HepG2 (cell line): ENCODE measurements around the gene MPI. TPM values are rescaled to one million over a fixed set of nuclear protein-coding genes. Genes with fewer than 3 reads are reported as not detected.

Experiments used
- CENPBD1 ChIP-seq: sonication (generic); formaldehyde crosslinking; IDR thresholded peaks from 2 replicates; pipeline ENCODE4 v1.8.0; 2022; ENCODE audit warnings: missing genetic modification reagents, low read depth, mild to moderate bottlenecking, borderline replicate concordance
- CREM ChIP-seq, 2 experiments: sonication (generic) in 1 of 2; formaldehyde crosslinking in 1 of 2; IDR thresholded peaks; 2 replicates each; pipeline versions ENCODE4 v1.4.0 to v1.6.1; 2016 to 2020; ENCODE audit warnings: antibody characterized with exemption in 1 of 2, mild to moderate bottlenecking in 1 of 2, missing genetic modification reagents in 1 of 2
- GABPA ChIP-seq, 2 experiments: IDR thresholded peaks; 2 replicates each; pipeline ENCODE4 v1.6.1; 2011 to 2016; ENCODE audit warnings: low read depth in 2 of 2, low read length in 1 of 2, missing biosample characterization in 1 of 2, missing genetic modification characterization in 1 of 2
- GMEB1 ChIP-seq: sonication (generic); formaldehyde crosslinking; IDR thresholded peaks from 2 replicates; pipeline ENCODE4 v1.5.1; 2020; ENCODE audit warnings: missing genetic modification reagents, mild to moderate bottlenecking, borderline replicate concordance
- IRF2 ChIP-seq: IDR thresholded peaks from 2 replicates; pipeline ENCODE4 v1.6.1; 2018; ENCODE audit warnings: missing genetic modification reagents, missing compliant biosample characterization
- MXD4 ChIP-seq: IDR thresholded peaks from 2 replicates; pipeline ENCODE4 v1.6.1; 2016; ENCODE audit warnings: mild to moderate bottlenecking, missing biosample characterization, missing genetic modification reagents
- NFAT5 ChIP-seq: sonication (generic); formaldehyde crosslinking; IDR thresholded peaks from 2 replicates; pipeline ENCODE4 v1.4.0; 2020; ENCODE audit warnings: missing genetic modification reagents
- PRDM15 ChIP-seq: sonication (generic); formaldehyde crosslinking; IDR thresholded peaks from 2 replicates; pipeline ENCODE4 v1.4.0; 2020; ENCODE audit warnings: missing genetic modification reagents
- REXO4 ChIP-seq: sonication (generic); formaldehyde crosslinking; IDR thresholded peaks from 2 replicates; pipeline ENCODE4 v1.8.0; 2022; ENCODE audit warnings: missing genetic modification reagents, mild to moderate bottlenecking, borderline replicate concordance
- SMARCE1 ChIP-seq: fragments of 450-650 bp; IDR thresholded peaks from 2 replicates; pipeline ENCODE4 v1.6.1; 2017; ENCODE audit warnings: borderline replicate concordance
- SP2 ChIP-seq: sonication (generic); formaldehyde crosslinking; IDR thresholded peaks from 2 replicates; pipeline ENCODE4 v1.5.1; 2020; ENCODE audit warnings: mild to moderate bottlenecking, missing genetic modification reagents
- YEATS2 ChIP-seq: sonication (generic); formaldehyde crosslinking; IDR thresholded peaks from 2 replicates; pipeline ENCODE4 v1.4.0; 2020; ENCODE audit warnings: missing genetic modification reagents, borderline replicate concordance
- ZNF124 ChIP-seq: sonication (generic); formaldehyde crosslinking; IDR thresholded peaks from 2 replicates; pipeline ENCODE4 v1.4.0; 2020; ENCODE audit warnings: missing genetic modification reagents
- ZNF264 ChIP-seq: sonication (generic); formaldehyde crosslinking; IDR thresholded peaks from 2 replicates; pipeline ENCODE4 v1.4.0; 2020; ENCODE audit warnings: missing genetic modification reagents
- ZNF296 ChIP-seq: sonication (generic); formaldehyde crosslinking; conservative IDR thresholded peaks from 2 replicates; pipeline ENCODE4 v1.5.0; 2020; ENCODE audit warnings: mild to moderate bottlenecking, missing genetic modification reagents
- ZNF563 ChIP-seq: sonication (generic); formaldehyde crosslinking; IDR thresholded peaks from 2 replicates; pipeline ENCODE4 v1.8.0; 2022; ENCODE audit warnings: mild to moderate bottlenecking, moderate library complexity, missing genetic modification reagents
- ZNF768 ChIP-seq: sonication (generic); formaldehyde crosslinking; IDR thresholded peaks from 2 replicates; pipeline ENCODE4 v1.4.0; 2020; ENCODE audit warnings: missing genetic modification reagents
- ZSCAN31 ChIP-seq: sonication (generic); formaldehyde crosslinking; IDR thresholded peaks from 2 replicates; pipeline ENCODE4 v1.5.0; 2020; ENCODE audit warnings: low read depth, mild to moderate bottlenecking, missing genetic modification reagents
- polyA plus RNA-seq, 8 experiments: library from polyadenylated mRNA; depleted of rRNA in 3 of 8; stranded (reverse) in 7 of 8; unstranded in 1 of 8; fragments of >200 nt; fragmentation: Illumina TruSeq in 4 of 8; extraction: Trizol in 4 of 8; gene quantifications; 2 replicates each; pipeline versions ENCODE4 v1.2.1 to v1.2.3, GENCODE V29; 2011 to 2016; ENCODE audit warnings: low read depth in 4 of 8, missing spikeins in 1 of 8, mixed read lengths in 1 of 8; ENCODE audit not compliant: insufficient read depth in 1 of 8
- total RNA-seq, 5 experiments: library from RNA; depleted of rRNA; stranded (reverse); fragments of >200 nt; fragmentation: Illumina TruSeq; extraction: Trizol; gene quantifications; 2 replicates each; pipeline ENCODE4 v1.2.3, GENCODE V29; 2016; ENCODE audit warnings: low read depth in 1 of 5

Gene MPI
- total and polyA plus RNA-seq, 2 of the 13 experiments (the other 11 are each of a cell fraction or from before 2014, with no cell fraction given) = 36.9 to 63.5 TPM

- TF ChIP-seq SP2 (CRISPR knock-in tag) (peak; percentile 93), CREM (IDR thresholded peaks at IDR 0.05) (peak; percentile 83), CREM (CRISPR knock-in tag; IDR thresholded peaks at IDR 0.05) (no peak), ZSCAN31 (CRISPR knock-in tag) (peak; percentile 62; the same call in 1 of the 2 replicates), ZNF768 (no peak), NFAT5 (CRISPR knock-in tag) (0 out of 2 replicates have a peak, but pooled peaks have one; percentile 47), ZNF264 (CRISPR knock-in tag) (0 out of 2 replicates have a peak, but pooled peaks have one; percentile 62), GMEB1 (peak; percentile 76; the same call in 1 of the 2 replicates), CENPBD1 (CRISPR knock-in tag) (no peak), ZNF296 (CRISPR knock-in tag) (no peak), REXO4 (CRISPR knock-in tag) (no peak), MXD4 (CRISPR knock-in tag) (no peak; the same call in none of the 2 replicates), GABPA (IDR thresholded peaks at IDR 0.05; ENCODE audit: low read depth, low read length) (peak; percentile 53), GABPA (CRISPR knock-in tag; IDR thresholded peaks at IDR 0.05; ENCODE audit: low read depth) (peak; percentile 77), PRDM15 (CRISPR knock-in tag) (no peak), YEATS2 (peak; percentile 72; the same call in 1 of the 2 replicates), ZNF124 (CRISPR knock-in tag) (no peak), ZNF563 (no peak), IRF2 (CRISPR knock-in tag) (peak; percentile 43; the same call in 1 of the 2 replicates), SMARCE1 (no peak)
These were observed 16.6 kb upstream of the MPI start, which contains the start of gene SCAMP2 (continued) for GRCh38 chr15:74873036-74873755.
